ENCODE measurements around the gene RCAN2. TPM values are rescaled to one million over a fixed set of nuclear protein-coding genes. Genes with fewer than 3 reads are reported as not detected.

The RCAN2 gene
- total and polyA plus RNA-seq, 2 donors (not counting 1 experiment from before 2014, with no cell fraction given) = not detected

- no peaks in the 10 kb centered on the region for H4K20me1 ChIP-seq (ENCODE audit: control insufficient read depth, insufficient read depth, low read length, poor library complexity, severe bottlenecking)
- no peak for ATAC-seq (ENCODE audit: low read depth)
- H3K27me3 Mint-ChIP-seq = no peaks in the 10 kb centered on the region
- H3K4me2 ChIP-seq (replicated peaks; ENCODE audit: low read depth, low read length, poor library complexity, severe bottlenecking) = no peak overlapping the region
- no peaks in the 10 kb centered on the region for H3K4me1 ChIP-seq (ENCODE audit: control insufficient read depth in 2 of 2, insufficient read depth in 2 of 2, low read length in 2 of 2)
- no peak overlapping the region for H3K9ac ChIP-seq (ENCODE audit: low read length)
- no peaks in the 10 kb centered on the region for H3K36me3 ChIP-seq (replicated peaks in 1 of 2; ENCODE audit: control extremely low read depth in 1 of 2, control insufficient read depth in 1 of 2, extremely low read depth in 1 of 2, insufficient read depth in 2 of 2, low read length in 1 of 2)
- WGBS (ENCODE audit: insufficient coverage) = no CpG with 5 or more reads among the region's 1 CpG
- H3K4me1 Mint-ChIP-seq = no peaks in the 10 kb centered on the region
- TF ChIP-seq EZH2 (IDR thresholded peaks at IDR 0.05; ENCODE audit: borderline replicate concordance, insufficient read depth, low read depth, low read length, poor library complexity, severe bottlenecking) = no peak
- TF ChIP-seq, protein P1, sequence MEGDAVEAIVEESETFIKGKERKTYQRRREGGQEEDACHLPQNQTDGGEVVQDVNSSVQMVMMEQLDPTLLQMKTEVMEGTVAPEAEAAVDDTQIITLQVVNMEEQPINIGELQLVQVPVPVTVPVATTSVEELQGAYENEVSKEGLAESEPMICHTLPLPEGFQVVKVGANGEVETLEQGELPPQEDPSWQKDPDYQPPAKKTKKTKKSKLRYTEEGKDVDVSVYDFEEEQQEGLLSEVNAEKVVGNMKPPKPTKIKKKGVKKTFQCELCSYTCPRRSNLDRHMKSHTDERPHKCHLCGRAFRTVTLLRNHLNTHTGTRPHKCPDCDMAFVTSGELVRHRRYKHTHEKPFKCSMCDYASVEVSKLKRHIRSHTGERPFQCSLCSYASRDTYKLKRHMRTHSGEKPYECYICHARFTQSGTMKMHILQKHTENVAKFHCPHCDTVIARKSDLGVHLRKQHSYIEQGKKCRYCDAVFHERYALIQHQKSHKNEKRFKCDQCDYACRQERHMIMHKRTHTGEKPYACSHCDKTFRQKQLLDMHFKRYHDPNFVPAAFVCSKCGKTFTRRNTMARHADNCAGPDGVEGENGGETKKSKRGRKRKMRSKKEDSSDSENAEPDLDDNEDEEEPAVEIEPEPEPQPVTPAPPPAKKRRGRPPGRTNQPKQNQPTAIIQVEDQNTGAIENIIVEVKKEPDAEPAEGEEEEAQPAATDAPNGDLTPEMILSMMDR (IDR thresholded peaks at IDR 0.05) = no peak
- POLR2A ChIA-PET = no interaction called here
- H3K9me3 ChIP-seq (ENCODE audit: control extremely low read depth in 1 of 3, control insufficient read depth in 2 of 3, insufficient read depth in 1 of 3, low read length in 2 of 3) = no peaks in the 10 kb centered on the region
- DNase-seq = no peak
- H3K27me3 ChIP-seq (replicated peaks in 1 of 4; ENCODE audit: control extremely low read depth in 1 of 4, control insufficient read depth in 3 of 4, insufficient read depth in 4 of 4, low read length in 3 of 4) = peaks cover 0 to 4% (median 0%) of the 10 kb centered on the region in 4 experiments
- no peaks in the 10 kb centered on the region for H3K9me3 Mint-ChIP-seq (ENCODE audit: insufficient read depth)
- CTCF ChIA-PET = no interaction called here
- H3K27ac Mint-ChIP-seq = no peak overlapping the region
- no peak overlapping the region for H3K4me3 Mint-ChIP-seq
- H3K4me3 ChIP-seq (ENCODE audit: control extremely low read depth in 1 of 5, extremely low read depth in 1 of 5, insufficient read depth in 1 of 5, low read depth in 2 of 5, low read length in 4 of 5) = no peak overlapping the region
- no peak overlapping the region for H3K27ac ChIP-seq (ENCODE audit: low read length in 2 of 2)
- H2AFZ ChIP-seq (ENCODE audit: insufficient read depth, low read depth, low read length, poor library complexity, severe bottlenecking) = no peak overlapping the region
- intact Hi-C loops (cut with micrococcal nuclease) = no loop called here
- no peaks in the 10 kb centered on the region for H3K79me2 ChIP-seq (ENCODE audit: control insufficient read depth, insufficient read depth, low read length)
Observed at GRCh38 chr6:46263707-46264086, 227.6 kb downstream of the RCAN2 start.

- H3K79me2 ChIP-seq (ENCODE audit: control insufficient read depth, insufficient read depth, low read length) = no peaks in the 10 kb centered on the region
- H3K9me3 ChIP-seq (ENCODE audit: control extremely low read depth in 1 of 3, control insufficient read depth in 2 of 3, insufficient read depth in 1 of 3, low read length in 2 of 3) = no peaks in the 10 kb centered on the region
- no peak for DNase-seq
- Mint-ChIP-seq H3K27ac (no peak overlapping the region), H3K27me3 (no peaks in the 10 kb centered on the region), H3K4me1 (no peaks in the 10 kb centered on the region), H3K4me3 (no peak overlapping the region), H3K9me3 (ENCODE audit: insufficient read depth) (no peaks in the 10 kb centered on the region)
- no peak for ATAC-seq (ENCODE audit: low read depth)
- TF ChIP-seq EZH2 (IDR thresholded peaks at IDR 0.05; ENCODE audit: borderline replicate concordance, insufficient read depth, low read depth, low read length, poor library complexity, severe bottlenecking) = no peak
- TF ChIP-seq, protein P1 (IDR thresholded peaks at IDR 0.05) = no peak
- no CpG with 5 or more reads among the region's 2 CpGs for WGBS (ENCODE audit: insufficient coverage)
- H4K20me1 ChIP-seq (ENCODE audit: control insufficient read depth, insufficient read depth, low read length, poor library complexity, severe bottlenecking) = no peaks in the 10 kb centered on the region
- ChIA-PET POLR2A (no interaction called here), CTCF (no interaction called here)
- H3K36me3 ChIP-seq (replicated peaks in 1 of 2; ENCODE audit: control extremely low read depth in 1 of 2, control insufficient read depth in 1 of 2, extremely low read depth in 1 of 2, insufficient read depth in 2 of 2, low read length in 1 of 2) = no peaks in the 10 kb centered on the region
- no peak overlapping the region for H3K9ac ChIP-seq (ENCODE audit: low read length)
- no peak overlapping the region for H3K4me2 ChIP-seq (replicated peaks; ENCODE audit: low read depth, low read length, poor library complexity, severe bottlenecking)
- H3K4me1 ChIP-seq (ENCODE audit: control insufficient read depth in 2 of 2, insufficient read depth in 2 of 2, low read length in 2 of 2) = no peaks in the 10 kb centered on the region
- no peak overlapping the region for H3K27ac ChIP-seq (ENCODE audit: low read length in 2 of 2)
- no peak overlapping the region for H2AFZ ChIP-seq (ENCODE audit: insufficient read depth, low read depth, low read length, poor library complexity, severe bottlenecking)
- intact Hi-C loops (cut with micrococcal nuclease) = no loop called here
- no peak overlapping the region for H3K4me3 ChIP-seq (ENCODE audit: control extremely low read depth in 1 of 5, extremely low read depth in 1 of 5, insufficient read depth in 1 of 5, low read depth in 2 of 5, low read length in 4 of 5)
- H3K27me3 ChIP-seq (replicated peaks in 1 of 4; ENCODE audit: control extremely low read depth in 1 of 4, control insufficient read depth in 3 of 4, insufficient read depth in 4 of 4, low read length in 3 of 4) = peaks cover 0 to 4% (median 0%) of the 10 kb centered on the region in 4 experiments
Observed at GRCh38 chr6:46262928-46263706, 228.1 kb downstream of the RCAN2 start.

Data from B cell (primary cell).